ENCODE data around the gene COBLL1.

Gene COBLL1

GRCh38 chr2:164824872-164825271, 16.8 kb downstream of the COBLL1 start:
- no peak for DNase-seq (ENCODE audit: low read depth)
- TF ChIP-seq CTCF (IDR thresholded peaks at IDR 0.05; ENCODE audit: control insufficient read depth, insufficient read depth, low read depth, low read length, missing control alignments), result no peak
- no peak overlapping the region for H3K4me3 ChIP-seq (ENCODE audit: control insufficient read depth, low read depth, low read length)

- no peak for TF ChIP-seq CTCF (IDR thresholded peaks at IDR 0.05; ENCODE audit: control insufficient read depth, insufficient read depth, low read depth, low read length, missing control alignments)
- H3K4me3 ChIP-seq (ENCODE audit: control insufficient read depth, low read depth, low read length), result no peak overlapping the region
- no peak for DNase-seq (ENCODE audit: low read depth)
Observed at GRCh38 chr2:164823126-164823525, 18.5 kb downstream of the COBLL1 start.

GRCh38 chr2:164821338-164821737, 20.3 kb downstream of the COBLL1 start:
- no peak for DNase-seq (ENCODE audit: low read depth)
- TF ChIP-seq CTCF (IDR thresholded peaks at IDR 0.05; ENCODE audit: control insufficient read depth, insufficient read depth, low read depth, low read length, missing control alignments), result no peak
- H3K4me3 ChIP-seq (ENCODE audit: control insufficient read depth, low read depth, low read length), result no peak overlapping the region

GRCh38 chr2:164818149-164819136, 23.2 kb downstream of the COBLL1 start:
- no peak for TF ChIP-seq CTCF (IDR thresholded peaks at IDR 0.05; ENCODE audit: control insufficient read depth, insufficient read depth, low read depth, low read length, missing control alignments)
- no peak overlapping the region for H3K4me3 ChIP-seq (ENCODE audit: control insufficient read depth, low read depth, low read length)
- no peak for DNase-seq (ENCODE audit: low read depth)

GRCh38 chr2:164816900-164817299, 24.7 kb downstream of the COBLL1 start:
- no peak for DNase-seq (ENCODE audit: low read depth)
- no peak for TF ChIP-seq CTCF (IDR thresholded peaks at IDR 0.05; ENCODE audit: control insufficient read depth, insufficient read depth, low read depth, low read length, missing control alignments)
- H3K4me3 ChIP-seq (ENCODE audit: control insufficient read depth, low read depth, low read length), result no peak overlapping the region

GRCh38 chr2:164816046-164816445, 25.6 kb downstream of the COBLL1 start:
- TF ChIP-seq CTCF (IDR thresholded peaks at IDR 0.05; ENCODE audit: control insufficient read depth, insufficient read depth, low read depth, low read length, missing control alignments), result no peak
- no peak for DNase-seq (ENCODE audit: low read depth)
- no peak overlapping the region for H3K4me3 ChIP-seq (ENCODE audit: control insufficient read depth, low read depth, low read length)

Data from AG09309 (cell line).